HG03571 (cell line): Measurements from ENCODE around the gene FAM216B.
"Not testable (repeated sequence)": the region's sequence is repeated elsewhere in the genome, so short reads cannot be mapped to it uniquely, and the experiment has no call there.

ENCODE experiments used
- ATAC-seq: cut with Tn5 transposase; IDR thresholded peaks from one replicate; pipeline ENCODE4 v1.9.1; 2021; ENCODE audit not compliant: unreplicated experiment

Gene FAM216B

GRCh38 chr13:42781352-42781751, at the start of gene FAM216B:
Gene FAM216B (plus strand): TSS chr13:42781584. CDS start chr13:42784068, 2,484 bp downstream.
- no peak for ATAC-seq

DNA sequence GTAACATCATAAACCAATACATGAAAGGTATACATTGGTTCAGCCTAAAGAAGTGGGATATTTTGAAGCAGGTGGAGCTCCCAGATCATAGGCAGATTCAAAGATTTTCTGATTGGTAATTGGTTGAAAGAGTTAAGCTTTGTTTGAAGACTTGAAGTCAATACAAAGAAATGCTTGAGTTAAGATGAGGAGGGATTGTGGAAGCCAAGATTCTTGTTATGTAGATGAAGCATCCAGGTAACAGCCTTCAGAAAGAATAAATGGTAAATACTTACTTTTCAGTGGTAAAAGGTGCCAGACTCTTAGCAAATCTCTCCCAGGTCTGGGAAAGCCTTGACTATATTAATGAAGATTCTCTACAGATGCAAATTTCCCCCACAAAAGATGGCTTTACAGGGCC, 49.3 kb upstream of the FAM216B start:
- ATAC-seq = no peak

DNA sequence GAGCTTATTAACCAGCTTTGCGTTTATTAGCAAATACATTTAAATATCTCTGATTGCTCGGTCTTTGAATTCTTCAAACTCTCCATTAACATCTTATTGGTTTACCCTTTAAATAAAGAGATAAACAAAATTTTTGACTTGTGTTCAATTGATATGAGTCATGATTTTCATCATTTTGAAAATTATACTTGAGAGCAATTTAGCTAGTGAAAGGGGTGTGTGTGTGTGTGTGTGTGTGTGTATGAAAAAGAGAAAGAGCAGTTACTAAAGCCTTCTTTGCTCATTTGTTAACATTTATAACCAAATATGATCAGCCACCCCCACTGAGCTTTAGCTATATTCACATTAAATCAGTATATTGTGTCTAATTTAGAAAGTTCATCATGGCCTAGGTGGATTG, 48.3 kb upstream of the FAM216B start:
- no peak for ATAC-seq

DNA sequence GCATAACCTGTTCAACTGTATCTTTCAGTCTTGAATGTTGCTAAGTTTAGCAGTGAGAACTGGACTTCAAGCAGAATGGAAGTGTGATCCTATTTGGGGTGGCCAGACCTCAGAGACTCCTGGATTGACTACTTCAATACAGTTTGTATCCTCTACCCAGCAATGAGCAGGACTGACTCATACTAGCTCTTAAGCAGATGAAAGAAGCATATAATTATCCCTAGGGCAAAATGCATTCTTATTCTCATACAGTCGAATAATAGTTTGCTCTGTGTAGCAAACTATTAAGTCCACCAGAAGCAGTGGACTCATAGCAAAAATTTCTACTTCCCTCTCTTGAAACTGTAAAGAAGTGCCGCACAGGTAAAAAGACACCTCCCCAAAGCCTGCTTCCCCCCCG, 46.4 kb upstream of the FAM216B start:
- ATAC-seq = no peak

DNA sequence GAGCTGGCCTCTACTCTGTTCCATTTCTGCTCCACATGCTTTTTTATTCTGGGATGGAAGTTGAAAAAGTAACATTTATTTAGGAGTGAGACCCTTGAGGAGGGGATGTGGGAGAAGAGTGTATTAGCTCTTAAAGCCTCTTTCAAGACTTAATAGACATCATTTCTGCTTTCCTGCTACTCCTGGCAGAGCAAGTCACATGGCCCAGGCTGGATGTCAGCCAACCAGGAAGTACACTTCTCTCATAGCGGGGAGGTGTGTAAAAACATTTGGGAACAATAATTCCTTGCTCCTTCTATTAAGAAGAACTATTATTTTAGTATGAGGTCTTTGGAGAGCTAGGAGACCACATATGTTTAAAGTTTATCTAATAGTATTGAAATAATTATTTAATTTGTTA, 40.6 kb upstream of the FAM216B start:
- ATAC-seq = no peak

GRCh38 chr13:42741914-42742313, 39.5 kb upstream of the FAM216B start:
- ATAC-seq = no peak

DNA sequence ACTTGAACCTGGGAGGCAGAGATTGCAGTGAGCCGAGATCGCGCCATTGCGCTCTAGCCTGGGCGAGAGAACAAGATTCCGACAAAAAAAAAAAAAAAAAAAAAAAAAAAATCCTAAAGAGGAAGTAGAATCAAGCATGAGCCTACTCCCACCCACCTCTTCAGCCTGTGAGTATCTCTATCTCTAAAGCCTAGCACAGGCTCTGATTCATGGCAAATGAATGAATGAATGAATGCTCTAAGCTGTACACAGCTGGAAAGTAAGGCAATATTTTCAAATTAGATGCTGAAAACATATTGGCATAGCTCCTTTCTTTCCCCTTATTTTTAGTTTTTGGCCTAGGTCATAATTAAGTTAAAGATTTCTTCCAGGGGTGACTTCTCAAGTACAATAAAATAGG, 35.7 kb upstream of the FAM216B start:
- no peak for ATAC-seq

DNA sequence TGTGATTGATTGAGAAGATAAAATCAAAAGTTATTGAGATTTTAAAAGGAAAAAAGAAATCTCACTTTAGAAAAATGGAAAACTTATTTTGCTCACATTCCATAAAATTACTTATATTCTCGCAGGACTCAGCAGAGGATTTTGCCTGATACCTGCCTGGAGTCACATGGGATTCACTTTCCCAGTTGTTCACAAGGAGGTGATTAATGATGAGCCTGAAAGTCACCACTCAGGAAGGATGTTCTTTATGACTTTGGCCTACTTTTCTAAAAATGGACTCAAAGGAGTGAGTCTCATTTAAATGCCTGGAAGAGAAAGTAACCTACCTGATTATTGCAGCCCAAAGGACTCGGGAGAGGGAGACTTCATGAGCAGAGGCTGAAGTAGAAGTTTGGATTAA, 34.5 kb upstream of the FAM216B start:
- ATAC-seq = no peak

DNA sequence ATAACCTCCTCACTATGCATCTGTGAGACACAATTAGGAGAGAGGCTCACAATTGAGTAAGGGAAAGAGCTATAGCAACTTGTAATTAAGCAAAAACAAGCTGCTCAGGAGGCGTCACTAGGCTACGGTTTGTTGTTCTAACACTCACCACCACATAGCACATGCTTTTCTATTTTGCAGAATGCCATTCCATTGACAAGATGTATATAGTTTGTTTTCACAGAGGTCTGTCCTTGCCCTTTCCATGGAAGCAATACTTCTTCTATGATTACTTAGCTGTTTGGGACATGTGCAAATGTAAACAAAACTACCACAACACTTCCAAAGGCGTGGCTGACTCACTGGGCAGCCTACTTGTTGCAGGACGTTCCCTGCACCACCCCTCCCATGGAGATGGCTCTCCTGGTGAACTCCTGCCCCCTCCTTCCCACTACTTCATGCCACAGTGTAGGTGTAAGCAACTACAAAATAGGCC, 33.9 kb upstream of the FAM216B start:
- no peak for ATAC-seq

DNA sequence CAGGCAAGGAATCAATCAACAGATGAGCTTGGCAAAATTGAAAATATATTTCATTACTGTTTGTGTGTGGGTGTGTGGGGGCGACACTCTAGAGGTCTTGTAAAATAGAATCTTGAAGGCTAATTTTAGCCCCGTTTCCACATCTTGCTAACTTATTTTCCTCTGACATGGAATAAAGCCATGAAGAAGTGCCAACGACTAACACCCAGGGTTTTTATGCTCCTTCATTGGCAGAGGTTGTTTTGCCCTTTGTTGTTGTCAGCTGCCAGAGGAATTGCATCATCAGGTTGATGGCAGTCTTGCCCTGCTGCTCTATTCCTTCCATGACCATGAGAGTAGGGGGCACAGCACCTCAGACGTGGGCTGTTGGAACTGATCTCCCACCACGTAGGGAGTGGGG, 30.6 kb upstream of the FAM216B start:
- no peak for ATAC-seq

DNA sequence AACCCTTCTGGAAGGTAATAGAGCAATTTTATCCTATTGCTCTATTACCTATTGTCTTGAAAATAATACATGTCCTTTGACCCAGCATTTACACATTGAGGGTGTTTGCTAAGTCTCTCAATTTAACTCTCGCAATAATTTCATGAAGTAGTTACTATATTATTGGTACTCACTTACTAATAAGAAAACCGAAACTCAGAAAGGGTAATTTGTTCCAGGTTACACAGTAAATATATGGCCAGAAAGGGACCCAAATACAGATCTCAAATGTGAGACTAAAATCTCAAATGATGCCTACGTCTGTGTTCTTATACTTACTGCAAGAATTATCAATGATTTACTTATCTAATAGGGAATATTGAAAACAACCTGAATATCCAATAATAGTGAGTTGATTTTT, 29.7 kb upstream of the FAM216B start:
- no peak for ATAC-seq

DNA sequence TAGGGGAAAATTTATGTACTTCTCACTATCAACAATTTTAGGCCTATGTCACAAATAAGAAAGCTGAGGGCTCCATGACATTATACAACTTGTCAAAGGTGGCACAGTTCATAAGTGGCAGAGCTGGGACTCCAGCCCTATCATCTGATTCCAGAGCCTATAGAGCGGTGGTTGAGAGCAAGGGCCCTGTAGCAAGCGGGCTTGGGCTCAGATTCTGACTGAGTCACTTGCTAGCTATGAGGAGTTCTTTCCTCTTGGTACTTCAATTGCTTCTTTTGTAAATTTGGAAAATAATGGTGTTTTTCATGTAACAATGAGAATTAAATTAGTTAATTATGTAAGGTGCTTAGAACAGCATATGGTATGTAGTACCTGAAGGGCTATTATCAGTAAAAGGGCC, 28.7 kb upstream of the FAM216B start:
- ATAC-seq = no peak

GRCh38 chr13:42753697-42754096, 27.7 kb upstream of the FAM216B start:
- ATAC-seq = no peak

DNA sequence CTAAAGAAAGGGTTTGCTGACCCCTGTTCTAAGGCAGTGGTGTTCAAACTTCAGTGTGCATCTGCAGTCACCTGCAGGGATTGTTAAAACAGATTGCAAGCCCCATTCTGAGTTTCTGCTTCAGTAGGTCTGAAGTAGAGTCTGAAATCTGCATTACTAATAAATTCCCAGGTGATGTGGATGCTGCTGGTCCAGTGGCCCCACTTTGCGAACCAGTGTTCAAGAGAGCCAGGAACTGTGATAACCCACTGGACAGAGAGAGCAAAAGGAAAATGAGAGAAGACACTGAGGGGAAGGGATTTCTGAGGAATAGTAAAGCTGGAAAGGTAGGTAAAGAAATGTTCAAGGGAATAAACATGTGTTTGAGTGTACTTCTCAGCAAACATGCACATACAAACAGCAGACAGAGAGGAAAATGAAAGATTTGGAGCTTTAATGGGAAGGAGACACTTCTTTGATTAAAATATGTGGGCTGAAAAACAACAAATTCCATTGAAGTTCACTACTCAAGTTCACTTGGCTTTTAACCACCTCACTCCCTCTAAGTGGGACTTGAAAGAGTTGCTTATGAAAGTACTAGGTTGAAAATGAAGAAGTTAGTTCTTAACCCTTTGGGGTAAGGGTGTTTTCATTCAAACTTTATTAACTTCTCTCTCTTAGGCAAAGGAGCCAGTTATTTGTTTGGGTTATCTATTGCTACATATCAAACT, 26.4 kb upstream of the FAM216B start:
- no peak for ATAC-seq

GRCh38 chr13:42757678-42758420, 23.5 kb upstream of the FAM216B start:
- ATAC-seq = no peak

GRCh38 chr13:42758515-42758914, 22.9 kb upstream of the FAM216B start:
- no peak for ATAC-seq

DNA sequence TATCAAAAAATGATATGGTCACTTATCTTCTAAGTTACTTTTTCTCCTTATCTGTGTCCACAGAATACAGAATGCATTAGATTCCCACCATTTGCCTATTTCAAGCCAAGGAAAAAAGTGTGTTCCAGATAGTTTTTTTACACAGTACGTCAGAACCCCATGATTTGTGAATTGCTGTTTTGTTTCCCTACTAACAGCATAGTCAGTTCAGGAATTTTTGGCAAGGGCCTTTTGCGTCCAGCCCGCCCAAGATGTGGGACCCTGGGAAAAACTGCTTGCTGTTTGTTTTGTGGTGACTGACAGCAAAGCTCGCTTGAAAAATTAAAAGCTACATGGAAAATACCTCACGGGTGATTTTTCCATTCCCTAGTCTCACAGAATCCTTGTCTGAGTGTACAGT, 20.4 kb upstream of the FAM216B start:
- no peak for ATAC-seq

DNA sequence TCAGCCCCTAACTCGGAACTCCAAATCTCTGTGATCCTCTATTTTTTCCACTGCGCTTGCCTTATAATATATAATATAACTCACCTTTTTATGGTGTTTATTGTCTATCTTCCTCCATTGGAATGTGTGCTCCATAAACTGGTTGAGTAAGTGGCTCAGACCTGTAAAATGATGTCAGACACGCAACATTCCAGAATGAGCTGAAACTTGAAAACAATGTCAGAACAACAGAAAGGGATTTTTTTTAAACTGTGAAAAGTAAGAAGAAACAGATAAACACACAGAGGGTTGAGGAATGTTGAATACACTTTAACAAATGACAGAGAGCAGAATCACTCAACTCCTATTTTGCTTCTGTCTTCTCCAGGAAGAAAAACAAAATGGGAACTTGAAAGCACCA, 19.1 kb upstream of the FAM216B start:
- no peak for ATAC-seq

GRCh38 chr13:42762917-42763316, 18.5 kb upstream of the FAM216B start:
- no peak for ATAC-seq

DNA sequence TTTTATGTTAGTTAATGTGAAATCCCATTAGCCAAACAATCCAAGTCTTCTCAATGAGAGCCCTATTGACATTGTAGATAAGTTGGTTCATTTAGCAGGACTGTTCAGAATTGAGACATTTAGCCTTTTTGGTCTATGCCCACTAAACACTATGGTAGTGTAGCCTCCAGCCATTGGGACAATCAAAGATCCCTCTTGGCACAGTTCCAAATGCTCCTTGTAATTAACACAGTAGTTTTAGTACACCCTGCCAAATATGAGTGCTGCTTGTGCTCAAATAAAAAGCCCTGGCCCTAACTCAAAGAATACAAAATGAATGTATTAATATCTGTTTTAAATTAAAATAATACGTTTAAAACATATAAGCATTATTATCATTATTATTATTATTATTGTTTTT, 15.4 kb upstream of the FAM216B start:
- no peak for ATAC-seq

- no peak for ATAC-seq
Observed at GRCh38 chr13:42769650-42770049, 11.7 kb upstream of the FAM216B start.

DNA sequence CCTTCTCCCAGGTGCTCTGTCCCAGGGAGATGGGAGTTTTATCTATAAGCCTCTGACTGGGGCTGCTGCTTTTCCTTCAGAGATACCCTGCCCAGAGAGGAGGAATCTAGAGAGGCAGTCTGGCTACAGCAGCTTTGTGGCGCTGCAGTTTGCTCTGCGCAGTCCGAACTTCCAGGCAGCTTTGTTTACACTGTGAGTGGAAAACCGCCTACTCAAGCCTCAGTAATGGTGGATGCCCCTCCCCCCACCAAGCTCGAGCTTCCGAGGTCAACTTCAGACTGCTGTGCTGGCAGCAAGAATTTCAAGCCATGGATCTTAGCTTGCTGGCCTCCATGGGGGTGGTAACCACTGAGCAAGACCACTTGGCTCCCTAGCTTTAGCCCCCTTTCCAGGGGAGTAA, 4.8 kb upstream of the FAM216B start:
- not testable (repeated sequence) for ATAC-seq

DNA sequence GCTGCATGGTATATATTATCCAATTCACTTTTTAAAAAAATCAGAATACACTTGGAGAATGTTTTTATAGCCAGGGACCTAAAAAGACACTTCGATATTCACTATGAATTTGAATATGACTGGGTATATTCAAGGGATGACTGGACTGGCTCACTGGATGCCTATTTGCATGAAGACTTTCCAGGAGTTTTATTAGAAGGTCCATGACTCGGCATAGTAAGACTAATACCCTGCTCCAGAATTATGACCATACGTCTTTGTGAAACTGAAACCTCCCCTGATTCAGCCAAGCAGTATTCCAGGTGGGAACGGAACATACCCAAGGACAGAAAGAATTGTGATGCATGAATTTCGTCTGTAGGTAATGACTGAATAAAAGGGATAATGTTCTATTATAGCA, 3.9 kb upstream of the FAM216B start:
- ATAC-seq = no peak
